PFSK-1 (cell line): ENCODE data around the gene CRKL.

Experiments
- FOXP2 ChIP-seq: optimal IDR thresholded peaks from 2 replicates; pipeline ENCODE3; 2011; ENCODE audit warnings: borderline replicate concordance, control low read depth, inconsistent platforms; ENCODE audit not compliant: insufficient read depth; ENCODE audit errors: extremely low read length, extremely low read depth
- POLR2AphosphoS5 ChIP-seq: IDR thresholded peaks from 2 replicates; pipeline ENCODE4 v1.6.1; 2012; ENCODE audit warnings: low read depth, mild to moderate bottlenecking, control low read depth, low read length, moderate library complexity
- SIN3A ChIP-seq: IDR thresholded peaks from 2 replicates; pipeline ENCODE4 v1.6.1; 2012; ENCODE audit warnings: mild to moderate bottlenecking, low read length, moderate library complexity, borderline replicate concordance; ENCODE audit not compliant: insufficient read depth
- TAF1 ChIP-seq: IDR thresholded peaks from 2 replicates; pipeline ENCODE4 v1.6.1; 2012; ENCODE audit warnings: low read length, control low read depth, borderline replicate concordance; ENCODE audit not compliant: insufficient read depth
- TF ChIP-seq, protein P1 (sequence below), 2 experiments: IDR thresholded peaks; 2 replicates each; pipeline versions ENCODE4 v1.6.1 to v1.8.0; 2011 to 2012; ENCODE audit warnings: low read depth in 2 of 2, low read length in 2 of 2, control low read depth in 1 of 2, inconsistent platforms in 1 of 2, mild to moderate bottlenecking in 1 of 2, moderate library complexity in 1 of 2; ENCODE audit not compliant: insufficient read depth in 1 of 2

CRKL gene

DNA sequence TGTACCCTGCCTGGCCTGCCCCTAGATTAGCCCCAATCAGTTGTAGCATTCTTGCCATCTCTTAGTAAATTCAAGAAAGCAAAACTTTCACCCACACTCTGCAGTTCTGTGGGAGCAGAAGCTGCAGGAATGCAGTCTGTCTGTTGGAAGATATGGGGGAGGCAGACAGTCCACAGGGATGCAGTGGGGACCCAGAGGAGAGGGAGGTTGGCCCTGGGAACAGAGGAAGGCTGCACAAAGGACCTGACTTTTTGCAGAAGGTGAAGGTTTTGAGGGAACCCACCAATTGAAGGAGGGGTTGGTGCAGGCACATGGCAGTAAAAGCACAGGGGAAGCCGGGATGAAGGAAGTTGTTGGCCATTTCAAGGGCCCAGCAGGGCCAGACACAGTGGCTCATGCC lies 41.9 kb upstream of the CRKL start:
- TF ChIP-seq TAF1 (no peak), POLR2AphosphoS5 (no peak), SIN3A (no peak), FOXP2 (no peak)
- TF ChIP-seq, protein P1, sequence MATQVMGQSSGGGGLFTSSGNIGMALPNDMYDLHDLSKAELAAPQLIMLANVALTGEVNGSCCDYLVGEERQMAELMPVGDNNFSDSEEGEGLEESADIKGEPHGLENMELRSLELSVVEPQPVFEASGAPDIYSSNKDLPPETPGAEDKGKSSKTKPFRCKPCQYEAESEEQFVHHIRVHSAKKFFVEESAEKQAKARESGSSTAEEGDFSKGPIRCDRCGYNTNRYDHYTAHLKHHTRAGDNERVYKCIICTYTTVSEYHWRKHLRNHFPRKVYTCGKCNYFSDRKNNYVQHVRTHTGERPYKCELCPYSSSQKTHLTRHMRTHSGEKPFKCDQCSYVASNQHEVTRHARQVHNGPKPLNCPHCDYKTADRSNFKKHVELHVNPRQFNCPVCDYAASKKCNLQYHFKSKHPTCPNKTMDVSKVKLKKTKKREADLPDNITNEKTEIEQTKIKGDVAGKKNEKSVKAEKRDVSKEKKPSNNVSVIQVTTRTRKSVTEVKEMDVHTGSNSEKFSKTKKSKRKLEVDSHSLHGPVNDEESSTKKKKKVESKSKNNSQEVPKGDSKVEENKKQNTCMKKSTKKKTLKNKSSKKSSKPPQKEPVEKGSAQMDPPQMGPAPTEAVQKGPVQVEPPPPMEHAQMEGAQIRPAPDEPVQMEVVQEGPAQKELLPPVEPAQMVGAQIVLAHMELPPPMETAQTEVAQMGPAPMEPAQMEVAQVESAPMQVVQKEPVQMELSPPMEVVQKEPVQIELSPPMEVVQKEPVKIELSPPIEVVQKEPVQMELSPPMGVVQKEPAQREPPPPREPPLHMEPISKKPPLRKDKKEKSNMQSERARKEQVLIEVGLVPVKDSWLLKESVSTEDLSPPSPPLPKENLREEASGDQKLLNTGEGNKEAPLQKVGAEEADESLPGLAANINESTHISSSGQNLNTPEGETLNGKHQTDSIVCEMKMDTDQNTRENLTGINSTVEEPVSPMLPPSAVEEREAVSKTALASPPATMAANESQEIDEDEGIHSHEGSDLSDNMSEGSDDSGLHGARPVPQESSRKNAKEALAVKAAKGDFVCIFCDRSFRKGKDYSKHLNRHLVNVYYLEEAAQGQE (IDR thresholded peaks at IDR 0.05; ENCODE audit: insufficient read depth in 1 of 2, low read depth in 2 of 2, low read length in 2 of 2): no peak

- TF ChIP-seq SIN3A: no peak
These were observed 39.5 kb upstream of the CRKL start for GRCh38 chr22:20877715-20878114.

GRCh38 chr22:20881231-20881630 lies 36.0 kb upstream of the CRKL start:
- TF ChIP-seq, protein P1 (IDR thresholded peaks at IDR 0.05; ENCODE audit: insufficient read depth in 1 of 2, low read depth in 2 of 2, low read length in 2 of 2): no peak
- no peak for TF ChIP-seq POLR2AphosphoS5
- TF ChIP-seq FOXP2: no peak
- no peak for TF ChIP-seq SIN3A
- no peak for TF ChIP-seq TAF1

DNA sequence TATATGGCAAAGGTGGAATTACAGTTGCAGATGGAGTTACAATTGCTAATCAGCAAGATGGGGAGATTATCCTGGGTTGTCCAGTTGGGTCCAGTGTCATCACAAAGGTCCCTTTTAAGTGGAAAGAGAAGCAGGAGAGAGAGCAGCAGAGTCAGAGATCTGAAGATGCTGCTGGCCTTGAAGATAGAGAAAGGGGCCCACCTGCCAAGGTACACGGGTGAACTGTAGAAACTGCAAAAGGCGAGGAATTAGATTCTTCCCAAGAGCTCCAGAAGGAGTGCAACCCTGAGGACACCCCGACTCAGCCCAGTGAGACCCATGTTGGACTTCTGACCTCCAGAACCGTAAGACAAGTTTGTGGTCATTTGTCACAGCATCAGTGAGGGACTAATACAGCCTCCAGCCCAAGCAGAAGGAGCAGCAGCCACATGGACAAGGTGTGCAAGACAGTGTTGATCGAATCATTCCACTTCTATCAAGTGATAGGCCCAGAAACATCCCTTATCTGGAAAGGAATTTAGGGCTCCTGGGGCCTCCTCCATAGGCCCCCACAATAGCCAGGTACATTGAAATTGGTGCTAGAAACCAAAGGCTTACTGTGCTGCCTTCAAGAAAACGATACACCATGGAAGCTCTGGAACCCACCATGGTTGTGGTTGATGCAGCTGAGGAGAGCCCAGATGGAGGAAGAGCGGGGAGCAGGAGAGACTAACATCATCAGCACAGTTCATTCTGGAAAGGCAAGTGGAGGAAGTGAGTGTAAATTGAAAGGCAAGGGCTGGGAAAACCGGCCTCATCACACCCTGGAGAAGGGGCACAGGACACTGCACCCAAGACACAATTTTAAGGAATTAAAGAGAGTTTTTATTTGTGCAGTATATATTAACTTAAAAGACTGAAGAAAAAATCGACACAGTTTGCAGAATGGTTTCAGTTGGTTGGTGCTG lies 35.1 kb upstream of the CRKL start:
- TF ChIP-seq TAF1 (no peak), FOXP2 (no peak), POLR2AphosphoS5 (no peak), SIN3A (no peak)
- TF ChIP-seq, protein P1 (IDR thresholded peaks at IDR 0.05; ENCODE audit: insufficient read depth in 1 of 2, low read depth in 2 of 2, low read length in 2 of 2): no peak

DNA sequence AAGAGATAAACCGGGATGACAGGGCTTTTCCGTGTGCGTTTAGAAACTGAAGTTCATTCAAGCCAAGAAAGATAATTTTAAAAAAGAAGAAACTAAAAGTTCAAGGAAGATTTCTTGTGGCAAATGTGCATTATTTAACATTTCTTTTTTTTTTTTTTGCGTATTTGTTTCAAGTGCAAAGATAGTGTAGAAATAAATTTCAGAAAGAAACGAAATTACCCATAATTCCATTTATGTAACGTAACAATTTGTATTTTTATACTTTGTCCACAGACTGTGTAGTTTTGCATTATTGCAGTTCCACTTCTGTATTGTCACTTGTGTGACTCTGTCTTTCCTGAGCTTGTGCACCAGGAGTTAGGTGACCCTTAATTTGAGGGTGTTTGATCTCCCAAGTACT lies 34.4 kb upstream of the CRKL start:
- TF ChIP-seq FOXP2: no peak
- TF ChIP-seq SIN3A: no peak
- TF ChIP-seq POLR2AphosphoS5: no peak
- TF ChIP-seq TAF1: no peak
- TF ChIP-seq, protein P1 (IDR thresholded peaks at IDR 0.05; ENCODE audit: insufficient read depth in 1 of 2, low read depth in 2 of 2, low read length in 2 of 2): no peak
